GM19468 (cell line): ENCODE measurements around the gene ESYT3.
"Not testable (repeated sequence)": the region's sequence is repeated elsewhere in the genome, so short reads cannot be mapped to it uniquely, and the experiment has no call there.

Experiments used
- ATAC-seq: cut with Tn5 transposase; IDR thresholded peaks from one replicate; pipeline ENCODE4 v1.9.1; 2021; ENCODE audit warnings: mild to moderate bottlenecking, moderate library complexity, moderate number of reproducible peaks; ENCODE audit not compliant: unreplicated experiment; ENCODE audit errors: extremely low read depth

ESYT3 gene

DNA sequence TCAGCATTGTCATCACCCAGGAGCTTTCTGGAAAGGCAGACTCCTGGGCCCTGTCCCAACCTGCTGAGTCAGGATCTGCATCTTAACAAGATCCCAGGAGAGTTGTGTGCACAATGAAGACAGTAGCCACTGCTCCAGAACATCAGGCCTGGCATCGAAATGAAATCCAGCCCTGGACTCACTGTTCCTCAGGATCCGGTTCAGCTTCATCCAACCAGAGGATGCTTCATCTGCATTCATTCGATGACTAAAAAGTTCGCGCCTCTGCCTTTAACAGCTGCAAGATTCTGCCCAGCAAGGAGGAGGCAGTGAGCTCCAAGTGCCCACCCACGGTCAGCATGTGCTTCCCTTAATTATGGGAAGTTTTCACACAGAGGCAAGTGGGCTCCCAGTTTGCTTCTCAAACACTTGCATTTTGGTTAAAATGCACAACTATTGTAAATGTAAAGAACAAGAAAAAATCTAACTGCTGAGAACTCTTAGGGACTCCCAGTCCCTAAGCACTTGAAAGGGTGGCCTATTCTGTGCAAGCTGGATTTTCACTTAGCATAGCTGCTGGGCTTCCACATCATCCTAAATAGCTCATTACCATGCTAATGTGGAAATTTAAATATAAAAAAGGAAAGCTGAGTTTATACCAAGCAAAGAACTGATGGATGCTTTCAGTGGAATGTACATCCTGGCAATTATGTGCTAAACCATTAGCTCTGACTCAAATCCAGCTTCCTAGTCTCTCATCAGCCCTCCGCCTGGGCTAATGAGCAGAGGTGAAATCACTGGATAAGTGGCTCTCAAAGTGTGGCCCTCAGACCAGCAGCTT lies 25.5 kb upstream of the ESYT3 start:
- ATAC-seq: no peak

DNA sequence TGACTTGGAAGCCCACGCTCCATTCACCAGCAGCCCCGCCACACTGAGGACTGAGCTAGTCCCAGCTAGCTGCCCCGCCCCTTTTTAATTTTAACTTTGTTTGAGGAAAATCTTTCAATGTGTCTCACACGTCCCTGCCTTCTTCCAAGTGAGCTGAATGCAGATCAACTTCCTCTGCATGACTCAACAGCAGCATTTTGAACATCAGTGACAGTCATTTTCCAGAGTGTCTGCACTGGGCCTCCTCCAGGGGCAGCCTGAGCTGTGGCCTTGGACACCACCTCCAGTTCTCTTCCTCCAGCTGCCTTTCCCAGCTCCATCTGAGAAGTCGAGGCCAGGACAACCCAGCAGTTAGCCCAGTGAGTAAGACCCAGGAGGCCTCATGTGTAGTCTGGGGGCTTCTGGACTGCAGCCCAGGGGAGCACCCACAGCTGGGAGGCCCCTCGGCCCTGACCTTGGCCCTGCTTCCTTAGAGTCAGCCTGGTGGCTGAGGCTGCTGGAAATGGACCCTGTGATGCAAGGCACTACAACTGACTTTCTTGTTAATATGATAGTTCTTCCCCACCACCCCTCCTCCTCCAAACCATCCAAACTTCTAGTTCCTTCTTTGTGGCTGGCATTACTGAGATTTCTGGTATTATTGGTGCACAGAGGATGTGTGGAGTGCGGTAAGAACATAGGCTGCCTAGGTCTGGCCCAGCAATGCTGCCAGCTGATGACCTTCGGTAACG lies 21.4 kb upstream of the ESYT3 start:
- no peak for ATAC-seq

DNA sequence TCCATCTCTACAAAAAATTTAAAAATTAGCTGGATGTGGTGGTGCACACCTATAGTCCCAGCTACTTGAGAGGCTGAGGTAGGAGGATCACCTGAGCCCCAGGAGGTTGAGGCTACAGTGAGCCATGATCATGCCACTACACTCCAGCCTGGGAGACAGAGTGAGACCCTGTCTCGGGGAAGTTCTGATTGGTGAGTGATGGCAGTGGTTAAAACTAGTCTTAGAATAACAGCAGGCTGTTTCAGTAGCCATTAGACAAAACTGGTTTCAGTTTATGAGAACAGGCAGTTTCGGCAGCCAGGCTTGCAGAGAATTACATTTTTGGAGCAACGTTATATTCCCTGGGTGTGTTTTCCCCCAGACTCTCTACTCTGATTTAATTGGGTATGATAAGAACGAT lies 18.2 kb upstream of the ESYT3 start:
- ATAC-seq: not testable (repeated sequence)

DNA sequence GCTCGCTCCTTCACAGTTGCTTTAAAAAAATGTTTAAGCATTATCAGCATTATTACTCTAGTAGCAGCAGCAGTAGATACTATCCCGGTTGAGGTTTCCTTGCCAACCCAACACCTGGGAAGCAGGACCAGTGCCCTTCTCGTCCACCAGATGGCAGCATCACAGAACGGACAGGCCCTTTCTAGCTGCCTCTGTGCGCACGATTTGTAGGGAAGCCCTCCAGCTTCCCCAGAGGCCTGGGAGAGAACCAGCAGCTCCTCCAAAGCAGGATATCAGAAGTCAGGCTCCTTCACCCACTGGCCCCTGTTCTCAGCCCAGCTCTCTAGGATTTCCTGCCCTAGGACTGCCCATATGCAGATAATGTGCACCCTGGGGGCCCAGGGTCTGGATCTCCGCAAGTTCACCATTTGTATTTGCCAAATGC lies 16.8 kb upstream of the ESYT3 start:
- ATAC-seq: peak; percentile 58

DNA sequence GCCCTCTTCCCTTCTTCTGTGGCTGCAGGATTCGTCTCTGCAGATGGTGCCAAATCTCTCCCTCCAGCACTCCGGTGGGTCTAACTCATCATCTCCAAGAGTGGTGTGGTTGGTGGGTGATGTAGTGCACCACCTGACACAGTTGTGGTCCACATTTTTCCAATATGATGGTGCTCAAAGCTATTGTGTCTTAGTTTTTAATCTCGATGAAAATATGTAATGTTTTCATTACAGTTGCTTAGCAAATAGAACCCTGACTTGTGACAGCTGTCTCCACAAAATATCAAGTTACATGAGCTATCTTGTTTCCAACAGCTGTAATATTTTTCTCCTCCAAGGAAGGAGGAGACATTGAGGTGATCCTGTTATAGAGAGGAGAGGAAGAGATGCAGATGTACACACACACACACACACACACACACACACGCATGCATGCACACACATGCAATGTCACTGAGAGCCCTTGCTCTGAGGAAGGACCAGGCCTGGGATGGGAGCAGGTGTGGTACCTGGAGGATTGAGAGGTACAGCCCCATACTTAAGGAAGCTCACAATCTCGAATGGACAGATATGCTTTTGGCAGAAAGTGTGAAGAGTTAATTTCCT lies 15.7 kb upstream of the ESYT3 start:
- no peak for ATAC-seq

DNA sequence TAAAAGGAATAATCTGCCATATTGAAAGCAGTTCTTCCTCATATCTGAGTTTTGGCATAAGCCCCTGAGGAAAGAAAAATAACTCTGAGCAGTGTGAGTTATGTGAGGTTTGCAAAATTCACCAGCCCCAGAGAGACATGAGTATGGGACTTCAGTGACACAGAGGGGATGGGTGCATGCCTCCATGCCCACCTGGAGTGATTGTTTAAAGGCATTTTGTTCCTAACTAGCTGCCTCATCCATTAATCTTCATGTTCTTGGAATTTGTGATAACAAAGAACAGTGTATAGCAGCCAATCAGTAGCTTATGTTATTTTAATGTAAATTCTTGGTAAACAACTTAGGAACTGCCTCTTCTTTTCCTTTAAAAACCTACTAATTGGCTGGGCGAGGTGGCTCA lies 11.1 kb upstream of the ESYT3 start:
- no peak for ATAC-seq

DNA sequence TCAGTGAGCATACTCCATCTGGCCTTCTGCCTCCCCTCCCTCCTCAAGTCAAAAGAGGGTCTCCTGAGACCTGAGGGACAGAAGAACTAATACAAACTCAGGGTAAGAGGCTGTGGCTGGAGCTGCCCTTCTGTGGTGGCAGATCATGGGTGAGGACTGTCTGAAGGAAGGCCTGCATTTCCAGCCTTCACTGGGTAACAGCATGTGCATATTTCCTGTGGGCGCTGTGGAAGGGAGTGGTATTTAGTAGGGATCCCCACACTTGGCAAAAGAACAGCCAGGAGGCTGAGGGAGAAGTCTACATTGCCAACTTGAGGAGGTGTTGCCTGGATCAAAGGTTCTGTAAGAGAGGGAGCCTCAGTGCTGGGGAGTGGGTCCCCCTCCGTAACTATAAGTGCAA lies 10.1 kb upstream of the ESYT3 start:
- ATAC-seq: no peak

DNA sequence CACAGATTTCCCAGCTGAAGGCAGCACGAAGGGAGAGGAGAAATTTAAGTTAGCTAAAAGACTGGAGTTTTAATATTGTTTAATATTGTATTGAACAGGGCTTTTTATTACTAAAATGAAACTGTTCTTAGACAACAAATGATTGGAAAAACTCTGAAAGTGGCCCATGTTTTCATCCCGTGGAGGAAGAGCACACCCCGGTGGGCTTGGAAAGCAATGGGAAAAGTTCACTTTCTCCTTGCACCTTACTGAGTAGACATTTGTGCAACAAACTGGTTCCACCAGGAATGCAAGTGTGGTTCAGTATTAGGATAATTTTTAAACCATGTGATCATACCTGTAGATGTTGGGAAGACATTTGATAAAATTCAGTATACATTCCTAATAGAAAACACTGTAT lies 8.2 kb upstream of the ESYT3 start:
- ATAC-seq: no peak

DNA sequence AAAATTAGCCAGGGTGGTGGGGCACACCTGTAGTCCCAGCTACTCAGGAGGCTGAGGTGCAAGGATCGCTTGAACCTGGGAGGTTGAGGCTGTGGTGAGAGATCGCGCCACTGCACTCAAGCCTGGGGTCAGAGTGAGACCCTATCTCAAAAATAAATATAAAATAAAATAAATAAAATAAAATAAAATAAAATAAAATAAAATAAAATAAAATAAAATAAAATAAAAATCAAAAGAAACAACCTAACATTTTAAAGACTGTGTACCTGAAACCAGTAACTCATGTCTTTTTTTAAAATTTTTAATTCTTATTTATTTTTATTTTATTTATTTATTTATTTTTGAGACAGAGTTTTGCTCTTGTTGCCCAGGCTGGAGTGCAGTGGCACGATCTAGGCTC lies 7.7 kb upstream of the ESYT3 start:
- ATAC-seq: not testable (repeated sequence)

DNA sequence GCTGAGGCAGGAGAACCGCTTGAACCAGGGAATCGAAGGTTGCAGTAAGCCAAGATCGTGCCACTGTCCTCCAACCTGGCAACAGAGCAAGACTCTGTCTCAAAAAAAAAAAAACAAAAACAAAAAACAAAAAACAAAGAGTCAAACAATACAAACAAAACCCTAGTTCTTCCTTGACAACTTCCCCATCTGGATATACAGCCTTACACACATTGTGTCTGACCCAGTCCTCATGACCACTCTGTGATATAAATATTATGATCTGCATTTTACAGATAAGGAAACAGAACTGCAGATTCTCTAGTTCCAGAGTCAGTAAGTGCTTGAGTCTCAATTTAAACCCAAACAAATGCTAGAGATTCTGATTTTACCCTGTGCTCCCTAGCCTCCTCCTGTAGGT lies 4.8 kb upstream of the ESYT3 start:
- no peak for ATAC-seq

DNA sequence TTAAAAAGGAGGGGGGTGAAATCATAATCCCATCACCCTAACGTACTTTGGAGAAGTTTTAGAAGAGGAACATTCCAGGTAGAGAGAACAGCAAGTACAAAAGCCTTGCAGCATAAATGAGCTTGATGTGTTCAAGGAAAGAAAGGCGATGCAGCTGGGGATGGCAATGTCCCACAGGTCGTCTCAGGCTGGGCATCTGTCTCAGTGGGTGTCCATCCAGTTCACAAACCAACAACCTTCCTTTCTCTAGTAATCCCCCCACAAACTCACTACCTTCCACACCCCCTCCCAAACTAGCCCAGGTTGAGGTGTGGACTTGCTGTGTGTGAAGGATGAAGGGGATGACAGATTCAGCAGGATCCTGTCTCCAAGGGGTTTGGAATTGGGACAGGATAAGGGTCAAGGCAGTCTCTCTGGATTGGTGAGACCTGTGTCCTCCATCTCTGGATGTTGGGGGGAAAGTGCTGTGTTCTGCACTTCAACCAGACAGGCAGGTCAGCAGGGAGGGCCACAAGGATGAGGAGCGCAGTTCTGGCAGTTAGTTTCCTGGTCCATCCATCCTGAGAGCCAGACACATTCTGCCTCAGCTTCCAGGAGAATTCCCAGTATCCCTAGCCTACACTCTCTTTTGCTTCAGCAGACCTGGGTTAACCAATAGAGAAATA lies 1.7 kb upstream of the ESYT3 start:
- no peak for ATAC-seq

DNA sequence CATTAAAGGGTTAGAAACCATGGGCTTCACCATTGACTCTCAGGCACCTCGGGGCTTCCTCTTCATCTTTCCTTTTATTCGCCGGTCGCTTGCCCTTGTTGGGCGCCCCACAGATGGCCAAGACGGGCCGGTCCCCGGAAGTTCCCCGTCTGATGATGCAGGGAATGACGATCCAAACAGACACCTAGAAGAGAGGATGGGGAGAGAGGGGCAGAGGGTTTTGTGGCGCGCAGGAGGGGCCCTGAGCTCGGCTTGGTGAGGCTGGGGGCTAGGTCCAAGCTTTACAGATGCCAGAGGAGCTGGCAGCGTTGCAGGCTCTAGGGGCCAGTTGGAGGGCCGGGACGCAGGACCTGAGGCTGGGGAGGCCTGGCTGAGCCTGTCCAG lies 532 bp upstream of the ESYT3 start:
- no peak for ATAC-seq

DNA sequence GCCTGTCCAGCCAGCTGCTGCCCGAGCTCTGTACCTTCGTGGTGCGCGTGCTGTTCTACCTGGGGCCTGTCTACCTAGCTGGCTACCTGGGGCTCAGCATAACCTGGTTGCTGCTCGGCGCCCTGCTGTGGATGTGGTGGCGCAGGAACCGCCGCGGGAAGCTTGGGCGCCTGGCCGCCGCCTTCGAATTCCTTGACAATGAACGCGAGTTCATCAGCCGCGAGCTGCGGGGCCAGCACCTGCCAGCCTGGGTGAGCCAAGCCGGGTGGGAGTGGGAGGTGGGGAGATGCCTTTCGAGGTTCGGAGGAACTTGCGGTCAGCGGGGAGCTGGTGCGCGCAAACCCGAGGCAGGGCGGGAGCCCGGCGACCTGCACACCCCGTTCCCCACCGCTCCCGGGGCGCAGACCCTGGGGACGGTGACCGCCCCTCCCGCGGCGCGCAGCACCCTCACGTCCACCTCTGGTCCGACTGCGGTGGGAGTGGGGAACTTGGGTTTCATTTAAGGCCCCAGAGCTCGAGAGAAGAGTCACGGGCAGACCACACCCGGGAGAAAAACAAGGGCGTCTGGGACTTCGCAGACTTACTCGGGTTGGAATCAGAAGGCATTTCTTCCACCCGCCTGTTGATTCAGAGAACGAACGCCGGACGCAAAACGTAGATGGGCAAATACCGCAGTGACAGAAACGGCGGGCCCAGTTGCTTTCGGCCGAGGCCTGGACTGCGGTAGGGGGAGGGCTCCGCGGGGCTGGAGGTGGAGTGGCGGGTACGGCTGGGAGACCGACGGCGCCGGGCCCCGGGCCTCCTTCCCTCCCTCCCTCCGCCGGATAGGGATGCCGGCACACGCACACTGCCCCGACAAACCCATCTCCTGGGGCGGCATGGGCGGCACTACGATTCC lies 708 bp downstream of the ESYT3 start:
- no peak for ATAC-seq

DNA sequence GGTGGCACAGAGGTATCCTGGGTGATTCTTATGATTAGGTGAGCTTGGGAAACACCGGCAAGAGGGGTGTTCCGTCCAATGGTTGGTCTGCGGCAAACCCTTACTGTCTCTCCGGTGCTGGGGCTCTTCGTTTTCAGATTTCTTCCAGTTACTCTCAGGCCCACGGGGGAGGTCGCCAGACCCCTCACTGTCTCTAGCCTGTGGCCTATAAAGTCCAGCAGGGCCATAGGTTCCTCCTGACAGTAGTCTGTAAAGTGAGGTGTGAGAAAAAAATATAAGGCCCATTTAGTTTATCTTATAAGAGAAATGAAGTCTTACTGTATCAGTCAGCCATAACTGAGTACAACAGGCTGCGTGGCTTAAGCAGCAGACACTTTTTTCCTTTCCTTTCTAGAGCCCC lies 1.4 kb downstream of the ESYT3 start:
- no peak for ATAC-seq

DNA sequence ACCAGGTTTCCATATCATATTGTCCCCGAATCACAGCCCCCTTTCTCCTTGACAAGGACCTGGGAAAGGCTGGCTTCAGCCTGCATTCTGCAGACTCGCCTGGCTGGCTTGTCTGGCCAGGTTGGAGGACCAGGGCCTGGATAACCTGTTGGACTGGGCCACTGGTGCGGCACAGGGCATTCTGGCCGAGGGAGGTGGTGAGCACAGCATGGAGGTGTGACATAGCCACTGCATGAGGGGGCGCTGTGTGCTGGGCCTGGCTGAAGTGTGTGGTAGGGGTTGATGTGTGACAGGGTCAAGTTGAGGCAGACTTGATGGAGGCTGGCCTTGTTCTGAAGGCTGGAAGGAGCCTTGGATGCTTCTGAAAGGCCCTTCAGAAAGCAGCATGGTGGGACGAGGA lies 2.9 kb downstream of the ESYT3 start:
- no peak for ATAC-seq

DNA sequence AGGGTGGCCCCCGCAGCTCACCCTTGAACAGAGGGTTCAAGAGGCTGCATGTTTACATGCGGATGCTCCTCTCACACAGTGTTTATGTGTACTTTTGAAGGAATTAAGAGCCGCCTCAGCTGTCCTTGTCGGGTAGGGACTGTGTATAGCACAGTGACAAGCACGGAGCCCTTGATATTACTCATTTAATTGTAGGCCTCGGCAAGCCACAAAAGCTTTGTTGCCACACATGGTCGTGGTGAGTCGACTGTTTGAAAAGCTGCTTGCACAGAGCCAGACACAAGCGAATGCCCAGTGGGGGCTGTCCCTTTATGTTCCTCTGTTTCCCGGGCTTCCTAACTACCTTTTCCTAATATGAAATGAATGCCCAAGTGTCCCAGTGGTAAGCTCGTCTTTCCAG lies 4.5 kb downstream of the ESYT3 start:
- no peak for ATAC-seq

DNA sequence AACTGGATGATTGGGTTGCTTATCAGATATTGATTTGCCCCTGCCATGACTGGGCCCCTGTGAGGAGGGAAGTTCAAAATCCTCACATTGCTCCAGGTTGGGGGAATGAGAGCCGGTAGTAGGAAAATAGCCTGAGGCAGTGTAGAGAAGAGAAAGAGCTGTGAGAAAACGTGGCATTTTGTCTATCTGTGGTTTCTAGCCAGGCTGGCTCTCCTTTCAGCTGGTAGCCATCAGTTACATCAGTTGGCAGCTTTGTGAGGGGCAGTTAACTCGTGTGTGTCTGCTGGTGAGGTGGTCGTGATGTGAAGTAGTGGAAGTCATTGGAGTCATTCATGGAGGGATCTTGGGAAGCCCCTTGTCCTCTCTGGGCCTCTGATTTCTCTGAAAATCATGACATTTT lies 5.2 kb downstream of the ESYT3 start:
- no peak for ATAC-seq

DNA sequence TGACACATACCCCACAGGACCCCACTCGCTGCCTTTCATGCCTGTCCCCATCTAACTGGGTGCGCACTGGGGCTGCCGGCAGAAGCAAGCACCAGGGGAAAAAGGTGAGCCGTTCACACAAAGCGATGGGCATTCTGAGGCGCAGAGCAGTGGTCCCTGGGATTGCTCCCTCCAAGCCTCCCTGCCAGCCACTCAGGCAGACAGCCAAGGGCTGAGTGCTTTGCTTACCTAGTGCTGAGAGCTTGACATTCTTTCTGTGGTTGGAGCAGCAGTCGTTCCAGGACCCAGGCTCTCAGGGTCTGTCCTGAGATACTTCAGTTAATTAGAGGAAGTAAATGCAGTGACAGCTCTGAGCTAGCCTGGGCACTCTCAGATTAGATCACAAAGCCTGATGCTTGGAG lies 5.7 kb downstream of the ESYT3 start:
- ATAC-seq: no peak

DNA sequence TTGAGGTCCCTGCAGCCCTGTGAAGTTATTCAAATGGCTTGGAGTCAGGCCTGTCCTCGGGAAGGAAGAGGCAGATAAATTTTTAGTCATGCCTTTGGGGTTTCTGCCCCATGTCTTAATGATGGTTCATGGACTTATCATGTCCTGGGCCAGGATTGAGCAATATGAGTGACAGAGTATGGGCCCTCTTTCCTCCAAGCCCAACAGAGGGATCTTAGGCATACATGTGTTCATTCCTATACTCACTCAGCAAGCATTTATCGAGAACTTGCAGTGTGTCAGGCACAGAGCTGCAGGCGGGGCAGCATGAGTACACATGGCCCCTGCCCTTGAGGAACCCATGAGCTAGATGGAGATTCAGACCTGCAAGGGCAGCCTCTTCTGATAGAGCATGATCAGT lies 6.2 kb downstream of the ESYT3 start:
- no peak for ATAC-seq

DNA sequence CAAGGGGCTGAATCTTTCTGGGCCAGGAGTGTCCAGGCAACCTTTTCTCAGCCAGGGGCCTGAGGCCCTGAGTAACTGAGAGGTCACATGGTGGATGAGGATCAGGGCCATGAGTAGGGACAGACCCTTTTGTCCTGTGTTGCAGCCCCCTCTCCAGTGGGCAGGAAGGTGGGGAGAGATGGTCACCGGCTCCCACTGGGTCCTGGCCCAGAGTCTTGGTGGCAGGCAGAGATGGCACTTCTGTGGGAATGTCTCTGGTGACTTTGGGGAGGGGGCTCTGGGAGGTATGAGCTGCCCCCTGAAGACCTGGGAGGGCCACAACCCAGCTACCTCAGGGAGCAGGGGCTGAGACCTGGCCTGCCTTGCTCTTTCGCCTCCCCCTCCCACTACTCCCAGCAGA lies 6.8 kb downstream of the ESYT3 start:
- no peak for ATAC-seq
